ENCODE measurements around the gene SNRNP48. TPM values are rescaled to one million over a fixed set of nuclear protein-coding genes. Genes with fewer than 3 reads are reported as not detected.

Gene SNRNP48
- polyA plus RNA-seq, 1 donor from 2014 or later = 17.5 TPM

GRCh38 chr6:7591770-7592169, 1.8 kb downstream of the SNRNP48 start:
- H3K9me3 ChIP-seq (ENCODE audit: low read length) = no peaks in the 10 kb centered on the region
- H3K27ac ChIP-seq (ENCODE audit: low read length) = no peak overlapping the region
- peaks cover 21% of the 10 kb centered on the region for H3K79me2 ChIP-seq (replicated peaks; ENCODE audit: insufficient read depth, low read length)
- H3K36me3 ChIP-seq (ENCODE audit: insufficient read depth, low read length) = peaks cover 5% of the 10 kb centered on the region
- H3F3A ChIP-seq (ENCODE audit: insufficient read depth, low read length, poor library complexity, severe bottlenecking) = no peaks in the 10 kb centered on the region
- H3K4me3 ChIP-seq (ENCODE audit: low read length) = peak overlapping the region; percentile 89
- no peak overlapping the region for H3K9ac ChIP-seq (ENCODE audit: low read length)
- no peaks in the 10 kb centered on the region for H4K20me1 ChIP-seq (ENCODE audit: insufficient read depth)
- no peak overlapping the region for H2AFZ ChIP-seq (ENCODE audit: low read depth, low read length)
- peak overlapping the region; percentile 60 for H3K4me2 ChIP-seq (ENCODE audit: low read length)
- H3K9me2 ChIP-seq (ENCODE audit: insufficient read depth, low read length) = no peaks in the 10 kb centered on the region
- TF ChIP-seq, protein P1, sequence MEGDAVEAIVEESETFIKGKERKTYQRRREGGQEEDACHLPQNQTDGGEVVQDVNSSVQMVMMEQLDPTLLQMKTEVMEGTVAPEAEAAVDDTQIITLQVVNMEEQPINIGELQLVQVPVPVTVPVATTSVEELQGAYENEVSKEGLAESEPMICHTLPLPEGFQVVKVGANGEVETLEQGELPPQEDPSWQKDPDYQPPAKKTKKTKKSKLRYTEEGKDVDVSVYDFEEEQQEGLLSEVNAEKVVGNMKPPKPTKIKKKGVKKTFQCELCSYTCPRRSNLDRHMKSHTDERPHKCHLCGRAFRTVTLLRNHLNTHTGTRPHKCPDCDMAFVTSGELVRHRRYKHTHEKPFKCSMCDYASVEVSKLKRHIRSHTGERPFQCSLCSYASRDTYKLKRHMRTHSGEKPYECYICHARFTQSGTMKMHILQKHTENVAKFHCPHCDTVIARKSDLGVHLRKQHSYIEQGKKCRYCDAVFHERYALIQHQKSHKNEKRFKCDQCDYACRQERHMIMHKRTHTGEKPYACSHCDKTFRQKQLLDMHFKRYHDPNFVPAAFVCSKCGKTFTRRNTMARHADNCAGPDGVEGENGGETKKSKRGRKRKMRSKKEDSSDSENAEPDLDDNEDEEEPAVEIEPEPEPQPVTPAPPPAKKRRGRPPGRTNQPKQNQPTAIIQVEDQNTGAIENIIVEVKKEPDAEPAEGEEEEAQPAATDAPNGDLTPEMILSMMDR (IDR thresholded peaks at IDR 0.05; ENCODE audit: poor library complexity, severe bottlenecking) = no peak
- TF ChIP-seq EZH2 (IDR thresholded peaks at IDR 0.05; ENCODE audit: borderline replicate concordance, insufficient read depth, low read length, poor library complexity, severe bottlenecking) = no peak
- no peak for TF ChIP-seq REST (IDR thresholded peaks at IDR 0.05; ENCODE audit: borderline replicate concordance)
- TF ChIP-seq TAF1 (IDR thresholded peaks at IDR 0.05; ENCODE audit: low read depth) = no peak
- no peaks in the 10 kb centered on the region for H3K27me3 ChIP-seq (ENCODE audit: insufficient read depth, low read depth, low read length)

DNA sequence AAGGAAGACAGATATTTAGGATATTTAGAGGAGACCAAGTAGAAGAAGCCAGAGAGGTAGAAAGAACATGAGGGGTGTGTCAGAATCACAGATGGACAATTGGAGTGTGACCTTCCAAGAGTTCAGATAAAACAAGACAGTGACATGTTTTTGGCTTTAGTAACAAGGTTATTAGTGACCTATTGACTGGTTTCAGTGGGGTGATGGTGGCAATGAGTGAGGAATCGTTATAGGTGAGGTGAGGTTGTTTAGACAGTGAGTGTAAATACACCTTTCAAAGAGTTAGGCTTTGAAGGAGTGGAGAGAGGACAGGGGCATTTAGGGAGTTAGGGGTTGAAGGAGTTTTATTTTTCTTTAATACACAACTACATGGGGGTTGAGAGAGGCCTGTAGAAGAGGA, 3.2 kb downstream of the SNRNP48 start:
- Histone ChIP-seq H3K4me3 (ENCODE audit: low read length) (no peak overlapping the region), H3K4me2 (ENCODE audit: low read length) (no peak overlapping the region)

More for the DNA sequence above, 3.2 kb downstream of the SNRNP48 start:
- TF ChIP-seq POLR2AphosphoS5 (IDR thresholded peaks at IDR 0.05) (no peak), MXI1 (conservative IDR thresholded peaks at IDR 0.05; ENCODE audit: poor library complexity, severe bottlenecking) (no peak), REST (IDR thresholded peaks at IDR 0.05; ENCODE audit: borderline replicate concordance) (no peak), EZH2 (IDR thresholded peaks at IDR 0.05; ENCODE audit: borderline replicate concordance, insufficient read depth, low read length, poor library complexity, severe bottlenecking) (no peak), TAF1 (IDR thresholded peaks at IDR 0.05; ENCODE audit: low read depth) (no peak), RAD21 (conservative IDR thresholded peaks at IDR 0.05) (no peak), SMC3 (conservative IDR thresholded peaks at IDR 0.05; ENCODE audit: poor library complexity) (no peak), EP300 (conservative IDR thresholded peaks at IDR 0.05; ENCODE audit: poor library complexity, severe bottlenecking) (no peak)
- TF ChIP-seq, protein P1 (IDR thresholded peaks at IDR 0.05; ENCODE audit: poor library complexity, severe bottlenecking) = no peak
- no peaks in the 10 kb centered on the region for H3F3A ChIP-seq (ENCODE audit: insufficient read depth, low read length, poor library complexity, severe bottlenecking)
- H4K20me1 ChIP-seq (ENCODE audit: insufficient read depth) = no peaks in the 10 kb centered on the region
- no peaks in the 10 kb centered on the region for H3K27me3 ChIP-seq (ENCODE audit: insufficient read depth, low read depth, low read length)
- H3K9me3 ChIP-seq (ENCODE audit: low read length) = no peaks in the 10 kb centered on the region
- H3K79me2 ChIP-seq (replicated peaks; ENCODE audit: insufficient read depth, low read length) = peaks cover 21% of the 10 kb centered on the region
- H3K9me2 ChIP-seq (ENCODE audit: insufficient read depth, low read length) = no peaks in the 10 kb centered on the region
- no peak overlapping the region for H2AFZ ChIP-seq (ENCODE audit: low read depth, low read length)
- peaks cover 5% of the 10 kb centered on the region for H3K36me3 ChIP-seq (ENCODE audit: insufficient read depth, low read length)
- no peak overlapping the region for H3K9ac ChIP-seq (ENCODE audit: low read length)
- no peak overlapping the region for H3K27ac ChIP-seq (ENCODE audit: low read length)

Data from neural cell (in vitro differentiated cells).